K562 (cell line): ENCODE data around the gene NXF1. TPM values are rescaled to one million over a fixed set of nuclear protein-coding genes. Genes with fewer than 3 reads are reported as not detected.

Source experiments
- BRF2 ChIP-seq: IDR thresholded peaks from 3 replicates; pipeline ENCODE4 v1.6.1; 2011; ENCODE audit warnings: borderline replicate concordance, mild to moderate bottlenecking; ENCODE audit not compliant: insufficient read length, insufficient read depth
- CBX8 ChIP-seq: fragments of 200-600 bp; sonication (generic); IDR thresholded peaks from 2 replicates; pipeline ENCODE4 v1.6.1; 2012; ENCODE audit warnings: borderline replicate concordance, mixed run types, low read depth, mild to moderate bottlenecking, moderate library complexity, mixed read lengths, low read length, control low read depth, inconsistent platforms; ENCODE audit not compliant: poor library complexity, severe bottlenecking; ENCODE audit errors: extremely low read depth
- E2F6 ChIP-seq, 2 experiments: IDR thresholded peaks; 2 replicates each; pipeline ENCODE4 v1.6.1; 2011; ENCODE audit warnings: borderline replicate concordance in 1 of 2, control low read depth in 1 of 2, low read depth in 1 of 2, low read length in 1 of 2, mild to moderate bottlenecking in 1 of 2, mixed read lengths in 1 of 2, moderate library complexity in 1 of 2; ENCODE audit not compliant: insufficient read depth in 1 of 2, insufficient read length in 1 of 2, poor library complexity in 1 of 2, severe bottlenecking in 1 of 2; ENCODE audit errors: extremely low read depth in 1 of 2
- GTF2B ChIP-seq: IDR thresholded peaks from 2 replicates; pipeline ENCODE4 v1.6.1; 2011; ENCODE audit not compliant: insufficient read length; ENCODE audit errors: extremely low read depth
- KHSRP ChIP-seq: fragments of 450-650 bp; IDR thresholded peaks from 2 replicates; pipeline ENCODE4 v1.6.1; 2017
- KLF10 ChIP-seq: fragments of 250-450 bp; sonication (Bioruptor Pico); IDR thresholded peaks from 2 replicates; pipeline ENCODE4 v1.6.1; 2021; ENCODE audit warnings: matching md5 sums
- KLF6 ChIP-seq: fragments of 250-450 bp; sonication (Bioruptor Pico); IDR thresholded peaks from 2 replicates; pipeline ENCODE4 v1.4.0; 2020; ENCODE audit warnings: mild to moderate bottlenecking, moderate library complexity, borderline replicate concordance
- LCOR ChIP-seq: sonication (generic); formaldehyde crosslinking; IDR thresholded peaks from 2 replicates; pipeline ENCODE4 v1.8.0; 2022; ENCODE audit warnings: mild to moderate bottlenecking, missing genetic modification reagents
- NFRKB ChIP-seq: fragments of 450-650 bp; IDR thresholded peaks from 2 replicates; pipeline ENCODE4 v1.6.1; 2016; ENCODE audit warnings: low read depth
- PATZ1 ChIP-seq: fragments of 250-450 bp; sonication (Bioruptor Pico); IDR thresholded peaks from 2 replicates; pipeline ENCODE4 v1.5.0; 2020; ENCODE audit warnings: mild to moderate bottlenecking, borderline replicate concordance
- POLR2B ChIP-seq: fragments of 450-650 bp; IDR thresholded peaks from 2 replicates; pipeline ENCODE4 v1.6.1; 2018; ENCODE audit warnings: low read depth; ENCODE audit not compliant: partially characterized antibody
- ZBTB5 ChIP-seq: fragments of 450-650 bp; IDR thresholded peaks from 2 replicates; pipeline ENCODE4 v1.6.1; 2017; ENCODE audit warnings: antibody characterized with exemption
- ZNF224 ChIP-seq: sonication (generic); formaldehyde crosslinking; IDR thresholded peaks from 2 replicates; pipeline ENCODE4 v1.8.0; 2022; ENCODE audit warnings: mild to moderate bottlenecking, missing genetic modification reagents
- ZNF263 ChIP-seq: sonication (generic); formaldehyde crosslinking; IDR thresholded peaks from 2 replicates; pipeline ENCODE4 v1.8.0; 2022; ENCODE audit warnings: mild to moderate bottlenecking, missing genetic modification reagents, borderline replicate concordance
- ZNF277 ChIP-seq: fragments of 250-450 bp; sonication (Bioruptor Pico); IDR thresholded peaks from 2 replicates; pipeline ENCODE4 v1.8.0; 2022; ENCODE audit warnings: inconsistent platforms, mild to moderate bottlenecking, moderate library complexity, borderline replicate concordance
- ZNF311 ChIP-seq: fragments of 250-450 bp; sonication (Bioruptor Pico); IDR thresholded peaks from 2 replicates; pipeline ENCODE4 v1.4.0; 2020; ENCODE audit warnings: mild to moderate bottlenecking, moderate library complexity
- ZNF408 ChIP-seq: fragments of 250-450 bp; sonication (Bioruptor Pico); IDR thresholded peaks from 2 replicates; pipeline ENCODE4 v1.4.0; 2020; ENCODE audit warnings: low read depth, mild to moderate bottlenecking, moderate library complexity
- ZZZ3 ChIP-seq: fragments of 450-650 bp; IDR thresholded peaks from 2 replicates; pipeline ENCODE4 v1.6.1; 2016; ENCODE audit warnings: antibody characterized with exemption, mild to moderate bottlenecking, moderate library complexity
- polyA plus RNA-seq, 8 experiments: library from polyadenylated mRNA; depleted of rRNA in 4 of 8; stranded (reverse) in 5 of 8; unstranded in 3 of 8; fragments of >200 nt; fragmentation: Nextera tagmentation in 2 of 8; fragmentation: Illumina TruSeq in 1 of 8; extraction: Ambion mirVana in 2 of 8; extraction: Trizol in 1 of 8; gene quantifications; 2 replicates each; pipeline versions ENCODE4 v1.2.1 to v1.2.3, GENCODE V29; 2011 to 2014; ENCODE audit warnings: inconsistent platforms in 1 of 8, missing spikeins in 1 of 8
- total RNA-seq, 7 experiments: library from RNA; depleted of rRNA in 6 of 7; stranded (reverse); fragments of >200 nt in 6 of 7; fragmentation: Illumina TruSeq in 2 of 7; extraction: Trizol in 2 of 7; gene quantifications; 2 replicates each; pipeline versions ENCODE4 v1.2.1 to v1.2.3, GENCODE V29; 2011 to 2021; ENCODE audit warnings: low replicate concordance in 1 of 7

NXF1 gene
- total and polyA plus RNA-seq, 9 of the 15 experiments (the other 6 are each of a cell fraction or from before 2014, with no cell fraction given): 18.1 to 98.3 (median 35.8) TPM

- TF ChIP-seq E2F6 (IDR thresholded peaks at IDR 0.05; ENCODE audit: borderline replicate concordance in 1 of 2, extremely low read depth in 1 of 2, insufficient read depth in 1 of 2, insufficient read length in 1 of 2, low read depth in 1 of 2, low read length in 1 of 2, poor library complexity in 1 of 2, severe bottlenecking in 1 of 2) (peak; percentile 80 to 81), LCOR (CRISPR knock-in tag) (peak; percentile 88; the same call in 1 of the 2 replicates), KHSRP (no peak), CBX8 (no peak), ZNF311 (CRISPR knock-in tag) (no peak), ZNF224 (CRISPR knock-in tag) (0 out of 2 replicates have a peak, but pooled peaks have one; percentile 37), ZZZ3 (no peak), NFRKB (no peak), ZNF277 (CRISPR knock-in tag) (no peak), ZNF408 (CRISPR knock-in tag) (no peak), KLF6 (no peak; the same call in 1 of the 2 replicates), ZNF263 (CRISPR knock-in tag) (peak; percentile 32; the same call in 1 of the 2 replicates), KLF10 (no peak), ZBTB5 (no peak), BRF2 (no peak), PATZ1 (CRISPR knock-in tag) (no peak), POLR2B (peak; percentile 94), GTF2B (no peak)
These were observed 18.1 kb downstream of the NXF1 start, which contains the start of gene TMEM179B (continued) for GRCh38 chr11:62787005-62787759.
